HepG2 (cell line): ENCODE data around the gene DUS1L. TPM values are rescaled to one million over a fixed set of nuclear protein-coding genes. Genes with fewer than 3 reads are reported as not detected.

ENCODE experiments used
- ATAC-seq: fragments of 200-7000 bp; cut with Tn5 transposase; 3 replicates; pipeline ENCODE4 v1.9.1; 2020; ENCODE audit warnings: mild to moderate bottlenecking, moderate library complexity
- BruUV-seq: library from RNA; stranded (reverse); fragments of 400-500 nt; replicated peaks from 2 replicates; lab custom pipeline; 2021; lab: Mats Ljungman, UMichigan
- CTCF ChIA-PET: fragments of 300-600 bp; formaldehyde crosslinking; extraction: SDS; loops from one replicate; lab custom pipeline; 2021; ENCODE audit warnings: low total read pairs, inconsistent platforms, low intra/inter-chr PET ratio; lab: Yijun Ruan, JAX
- POLR2A ChIA-PET: fragments of 350-600 bp; sonication (Branson Sonifier 250); formaldehyde crosslinking; loops from one replicate; lab custom pipeline; 2020; ENCODE audit warnings: antibody characterized with exemption, inconsistent platforms; lab: Yijun Ruan, JAX
- DNase-seq: peaks from one replicate; pipeline ENCODE4 v3.0.0-alpha.2; 2015; ENCODE audit warnings: low spot score
- FAIRE-seq: peaks from 3 replicates; lab custom pipeline; 2011; peaks lifted over from hg19 to GRCh38; lab: Jason Lieb, UNC
- H2AFZ ChIP-seq: one replicate; pipeline ENCODE4 v1.6.1; 2011; ENCODE audit warnings: low read length, inconsistent platforms
- H3K27ac ChIP-seq: fragments of 300-600 bp; 3 replicates; pipeline ENCODE4 v1.8.0; 2011; ENCODE audit warnings: mixed run types, mild to moderate bottlenecking, mixed read lengths, low read length, inconsistent platforms; ENCODE audit not compliant: insufficient read depth; ENCODE audit errors: extremely low read length
- H3K27me3 ChIP-seq, 2 experiments: fragments of 200-600 bp in 1 of 2; 2 replicates in 1 of 2; 3 replicates in 1 of 2; pipeline versions ENCODE4 v1.6.0 to v1.8.0; 2011; ENCODE audit warnings: low read length in 2 of 2, mild to moderate bottlenecking in 2 of 2, moderate library complexity in 2 of 2, inconsistent platforms in 1 of 2; ENCODE audit not compliant: insufficient read depth in 2 of 2, control insufficient read depth in 1 of 2
- H3K36me3 ChIP-seq, 2 experiments: fragments of 200-600 bp in 1 of 2; replicated peaks in 1 of 2; 2 replicates in 1 of 2; 3 replicates in 1 of 2; pipeline versions ENCODE4 v1.5.1 to v1.8.0; 2011; ENCODE audit warnings: low read length in 2 of 2, inconsistent platforms in 1 of 2; ENCODE audit not compliant: insufficient read depth in 2 of 2, control insufficient read depth in 1 of 2
- H3K4me1 ChIP-seq: 2 replicates; pipeline ENCODE4 v1.5.1; 2012; ENCODE audit warnings: low read length, inconsistent platforms; ENCODE audit not compliant: insufficient read depth
- H3K4me2 ChIP-seq: 2 replicates; pipeline ENCODE4 v1.6.0; 2011; ENCODE audit warnings: low read depth, low read length, inconsistent platforms
- H3K4me3 ChIP-seq, 3 experiments: fragments of 200-600 bp in 1 of 3; sonication (generic), shearing (Covaris generic) in 1 of 3; replicated peaks in 1 of 3; 2 replicates each; pipeline ENCODE4 v1.5.1; 2011 to 2016; ENCODE audit warnings: low read length in 3 of 3, inconsistent platforms in 2 of 3, low read depth in 2 of 3, mild to moderate bottlenecking in 2 of 3, control low read depth in 1 of 3, mixed read lengths in 1 of 3; ENCODE audit not compliant: insufficient read depth in 1 of 3
- H3K79me2 ChIP-seq: one replicate; pipeline ENCODE4 v1.6.1; 2011; ENCODE audit warnings: low read length, inconsistent platforms; ENCODE audit not compliant: insufficient read depth
- H3K9ac ChIP-seq: 2 replicates; pipeline ENCODE4 v1.6.0; 2011; ENCODE audit warnings: mild to moderate bottlenecking, low read depth, low read length, inconsistent platforms; ENCODE audit not compliant: insufficient read depth
- H3K9me3 ChIP-seq: 2 replicates; pipeline ENCODE4 v1.5.1; 2012; ENCODE audit warnings: mild to moderate bottlenecking, low read length
- H4K20me1 ChIP-seq: 2 replicates; pipeline ENCODE4 v1.6.0; 2011; ENCODE audit warnings: inconsistent platforms, mild to moderate bottlenecking, low read length, moderate library complexity; ENCODE audit not compliant: insufficient read depth
- DMTF1 ChIP-seq: sonication (generic); formaldehyde crosslinking; IDR thresholded peaks from 2 replicates; pipeline ENCODE4 v1.4.0; 2020; ENCODE audit warnings: mild to moderate bottlenecking, missing genetic modification reagents
- EHMT2 ChIP-seq: fragments of 200-600 bp; sonication (generic); IDR thresholded peaks from 2 replicates; pipeline ENCODE4 v1.7.0; 2017; ENCODE audit warnings: antibody characterized with exemption, low read depth, low read length, borderline replicate concordance
- FIP1L1 ChIP-seq: fragments of 200-400 bp; formaldehyde crosslinking; IDR thresholded peaks from 2 replicates; pipeline ENCODE4 v1.6.1; 2018; ENCODE audit warnings: low read depth, mild to moderate bottlenecking, low read length, moderate library complexity, borderline replicate concordance; ENCODE audit not compliant: insufficient read depth
- GATA4 ChIP-seq: sonication (generic); IDR thresholded peaks from 2 replicates; pipeline ENCODE4 v1.6.1; 2016; ENCODE audit warnings: antibody characterized with exemption, low read depth, borderline replicate concordance
- GTF3A ChIP-seq: sonication (generic); formaldehyde crosslinking; conservative IDR thresholded peaks from 2 replicates; pipeline ENCODE4 v1.4.0; 2020; ENCODE audit warnings: mild to moderate bottlenecking, missing genetic modification reagents
- HDAC2 ChIP-seq: sonication (generic); formaldehyde crosslinking; IDR thresholded peaks from 2 replicates; pipeline ENCODE4 v1.4.0; 2020; ENCODE audit warnings: missing genetic modification reagents
- HNF1A ChIP-seq, 2 experiments: sonication (generic) in 1 of 2; formaldehyde crosslinking in 1 of 2; IDR thresholded peaks; 2 replicates each; pipeline versions ENCODE4 v1.4.0 to v1.6.1; 2016 to 2020; ENCODE audit warnings: borderline replicate concordance in 1 of 2, low read depth in 1 of 2, mild to moderate bottlenecking in 1 of 2, missing genetic modification reagents in 1 of 2
- NONO ChIP-seq, 2 experiments: fragments of 450-650 bp in 1 of 2; sonication (generic) in 1 of 2; formaldehyde crosslinking in 1 of 2; IDR thresholded peaks in 1 of 2; conservative IDR thresholded peaks in 1 of 2; 2 replicates each; pipeline versions ENCODE4 v1.6.1 to v1.8.0; 2017 to 2022; ENCODE audit warnings: mild to moderate bottlenecking in 1 of 2, missing genetic modification reagents in 1 of 2, moderate library complexity in 1 of 2
- PAWR ChIP-seq: sonication (generic); formaldehyde crosslinking; IDR thresholded peaks from 2 replicates; pipeline ENCODE4 v1.4.0; 2020; ENCODE audit warnings: missing genetic modification reagents, mild to moderate bottlenecking, borderline replicate concordance
- PHF8 ChIP-seq: sonication (generic); formaldehyde crosslinking; IDR thresholded peaks from 2 replicates; pipeline ENCODE4 v1.5.0; 2020; ENCODE audit warnings: missing genetic modification reagents
- RBFOX2 ChIP-seq: fragments of 200-400 bp; formaldehyde crosslinking; IDR thresholded peaks from 2 replicates; pipeline ENCODE4 v1.6.1; 2017; ENCODE audit warnings: low read depth, mild to moderate bottlenecking, low read length
- ZBTB7B ChIP-seq: sonication (generic); formaldehyde crosslinking; IDR thresholded peaks from 2 replicates; pipeline ENCODE4 v1.4.0; 2020; ENCODE audit warnings: missing genetic modification reagents
- ZNF572 ChIP-seq: sonication (generic); formaldehyde crosslinking; IDR thresholded peaks from 2 replicates; pipeline ENCODE4 v1.5.1; 2020; ENCODE audit warnings: mild to moderate bottlenecking, missing genetic modification reagents
- ZNF749 ChIP-seq: sonication (generic); formaldehyde crosslinking; IDR thresholded peaks from 2 replicates; pipeline ENCODE4 v1.8.0; 2022; ENCODE audit warnings: mild to moderate bottlenecking, missing genetic modification reagents, moderate library complexity, borderline replicate concordance
- WGBS: methylation state at CpG from one replicate; pipeline ENCODE4 v1.1.6; 2017; ENCODE audit warnings: low lambda C conversion rate; 5-methylcytosine and 5-hydroxymethylcytosine counted together
- in situ Hi-C: cut with HindIII; loops from 2 replicates; pipeline ENCODE4 v1.10.0; 2017; ENCODE audit warnings: low pct_unique_long_range_greater_than_20kb; ENCODE audit not compliant: extremely low pct_ligation_motif_present
- intact Hi-C: fragments of 100-400 bp; cut with micrococcal nuclease; formaldehyde crosslinking; loops from one replicate; pipeline ENCODE4 v1.10.0; 2022; ENCODE audit not compliant: unreplicated experiment
- polyA plus RNA-seq, 8 experiments: library from polyadenylated mRNA; depleted of rRNA in 3 of 8; stranded (reverse) in 7 of 8; unstranded in 1 of 8; fragments of >200 nt; fragmentation: Illumina TruSeq in 4 of 8; extraction: Trizol in 4 of 8; gene quantifications; 2 replicates each; pipeline versions ENCODE4 v1.2.1 to v1.2.3, GENCODE V29; 2011 to 2016; ENCODE audit warnings: low read depth in 4 of 8, missing spikeins in 1 of 8, mixed read lengths in 1 of 8; ENCODE audit not compliant: insufficient read depth in 1 of 8
- total RNA-seq, 5 experiments: library from RNA; depleted of rRNA; stranded (reverse); fragments of >200 nt; fragmentation: Illumina TruSeq; extraction: Trizol; gene quantifications; 2 replicates each; pipeline ENCODE4 v1.2.3, GENCODE V29; 2016; ENCODE audit warnings: low read depth in 1 of 5

The DUS1L gene
- total and polyA plus RNA-seq, 2 of the 13 experiments (the other 11 are each of a cell fraction or from before 2014, with no cell fraction given) = 81.0 to 109 TPM

GRCh38 chr17:82012640-82013295 is 52.8 kb downstream of the DUS1L start (continued):
- TF ChIP-seq NONO (IDR thresholded peaks at IDR 0.05) (no peak), NONO (CRISPR knock-in tag; conservative IDR thresholded peaks at IDR 0.05) (peak; percentile 51; the same call in 1 of the 2 replicates)

- no peaks in the 10 kb centered on the region for H3K27me3 ChIP-seq
- CTCF ChIA-PET = no interaction called here
- H3K27ac ChIP-seq = peak overlapping the region; percentile 68
- peaks cover 82% of the 10 kb centered on the region for H3K4me1 ChIP-seq
- no peak overlapping the region for H2AFZ ChIP-seq
- DNase-seq (no peak), FAIRE-seq (no peak), ATAC-seq (no peak)
- H3K9me3 ChIP-seq = no peaks in the 10 kb centered on the region
- BruUV-seq = no TSS peak
- peak overlapping the region; percentile 37; the same call in 1 of the 2 replicates for H3K9ac ChIP-seq
- H3K4me3 ChIP-seq = no peak overlapping the region
- POLR2A ChIA-PET = interaction anchor here (1.1 to 14.1 kb wide), 5 partner anchors 14 to 85 kb away, joined by 4 to 470 read pairs (median 7); partner anchors contain the start of genes MAFG and NOTUM
- in situ Hi-C loops (no loop called here), intact Hi-C loops (no loop called here)
- peaks cover 39 to 50% of the 10 kb centered on the region in 2 experiments for H3K36me3 ChIP-seq
- no peaks in the 10 kb centered on the region for H4K20me1 ChIP-seq
- H3K4me2 ChIP-seq = no peak overlapping the region
- H3K79me2 ChIP-seq = no peaks in the 10 kb centered on the region
- 95% methylated on average over 14 of the region's 20 CpGs for WGBS
- TF ChIP-seq HNF1A (IDR thresholded peaks at IDR 0.05; ENCODE audit: low read depth) (no peak), HNF1A (CRISPR knock-in tag; IDR thresholded peaks at IDR 0.05; ENCODE audit: borderline replicate concordance) (0 out of 2 replicates have a peak, but pooled peaks have one; percentile 37), GTF3A (CRISPR knock-in tag) (no peak), PAWR (CRISPR knock-in tag) (no peak), FIP1L1 (0 out of 2 replicates have a peak, but pooled peaks have one; percentile 11), ZBTB7B (CRISPR knock-in tag) (peak; percentile 11; the same call in 1 of the 2 replicates), GATA4 (no peak), PHF8 (CRISPR knock-in tag) (no peak), EHMT2 (no peak), RBFOX2 (peak; percentile 70), DMTF1 (CRISPR knock-in tag) (no peak), HDAC2 (CRISPR knock-in tag) (no peak), ZNF572 (CRISPR knock-in tag) (no peak), ZNF749 (no peak)
Measured at GRCh38 chr17:82012261-82012639, 53.4 kb downstream of the DUS1L start.
